DND-41 (cell line): ENCODE measurements around the gene CPNE4.

ENCODE experiments used
- EZH2 ChIP-seq: IDR thresholded peaks from 3 replicates; pipeline ENCODE4 v1.6.1; 2012; ENCODE audit warnings: borderline replicate concordance, low read depth, mild to moderate bottlenecking, moderate library complexity, low read length, inconsistent platforms; ENCODE audit not compliant: severe bottlenecking
- TF ChIP-seq, protein P1 (sequence below): IDR thresholded peaks from 2 replicates; pipeline ENCODE4 v1.5.1; 2012; ENCODE audit warnings: borderline replicate concordance, low read length, moderate library complexity, mild to moderate bottlenecking; ENCODE audit not compliant: poor library complexity, severe bottlenecking; ENCODE audit errors: extremely low read depth

DNA sequence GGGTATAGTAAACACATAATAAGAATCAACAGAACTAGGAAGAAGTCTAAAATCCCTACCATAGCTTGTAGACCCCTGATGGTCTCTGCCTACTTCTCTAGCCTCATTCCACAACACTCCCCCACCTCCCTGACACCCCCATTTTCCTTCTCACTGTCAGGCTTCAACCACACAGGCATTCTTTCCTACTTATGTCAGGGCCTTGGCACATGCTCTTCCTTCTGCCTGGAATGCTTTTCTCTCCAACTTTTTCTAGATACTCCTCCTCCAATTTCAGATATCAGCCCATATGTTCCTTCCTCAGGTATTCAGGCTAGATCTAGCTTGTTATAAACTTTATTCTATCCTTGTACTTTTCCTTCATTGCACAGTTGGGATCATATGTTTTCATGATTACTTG is 426.1 kb downstream of the CPNE4 start:
- TF ChIP-seq, protein P1, sequence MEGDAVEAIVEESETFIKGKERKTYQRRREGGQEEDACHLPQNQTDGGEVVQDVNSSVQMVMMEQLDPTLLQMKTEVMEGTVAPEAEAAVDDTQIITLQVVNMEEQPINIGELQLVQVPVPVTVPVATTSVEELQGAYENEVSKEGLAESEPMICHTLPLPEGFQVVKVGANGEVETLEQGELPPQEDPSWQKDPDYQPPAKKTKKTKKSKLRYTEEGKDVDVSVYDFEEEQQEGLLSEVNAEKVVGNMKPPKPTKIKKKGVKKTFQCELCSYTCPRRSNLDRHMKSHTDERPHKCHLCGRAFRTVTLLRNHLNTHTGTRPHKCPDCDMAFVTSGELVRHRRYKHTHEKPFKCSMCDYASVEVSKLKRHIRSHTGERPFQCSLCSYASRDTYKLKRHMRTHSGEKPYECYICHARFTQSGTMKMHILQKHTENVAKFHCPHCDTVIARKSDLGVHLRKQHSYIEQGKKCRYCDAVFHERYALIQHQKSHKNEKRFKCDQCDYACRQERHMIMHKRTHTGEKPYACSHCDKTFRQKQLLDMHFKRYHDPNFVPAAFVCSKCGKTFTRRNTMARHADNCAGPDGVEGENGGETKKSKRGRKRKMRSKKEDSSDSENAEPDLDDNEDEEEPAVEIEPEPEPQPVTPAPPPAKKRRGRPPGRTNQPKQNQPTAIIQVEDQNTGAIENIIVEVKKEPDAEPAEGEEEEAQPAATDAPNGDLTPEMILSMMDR: no peak
- no peak for TF ChIP-seq EZH2
